ENCODE measurements around the gene ROR2.

DNA sequence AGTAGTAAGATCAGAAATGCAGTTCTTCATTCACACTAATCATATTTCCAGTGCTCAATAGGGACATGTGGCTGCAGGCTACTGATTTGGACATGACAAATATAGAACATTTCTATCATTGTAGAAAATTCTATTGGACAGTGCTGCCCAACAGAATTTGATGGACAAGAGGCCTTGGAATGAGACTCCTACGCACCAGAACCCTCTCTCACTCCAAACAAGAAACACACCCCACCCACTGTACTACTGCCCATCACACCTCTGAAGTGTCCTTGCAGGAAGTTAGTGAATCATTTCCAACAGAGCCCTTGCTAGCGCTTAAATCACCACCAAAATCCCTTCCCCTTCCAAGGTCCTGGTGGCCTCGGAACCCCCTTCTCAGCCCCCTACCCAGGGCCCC lies 66.5 kb downstream of the ROR2 start:
- TF ChIP-seq, protein P1, sequence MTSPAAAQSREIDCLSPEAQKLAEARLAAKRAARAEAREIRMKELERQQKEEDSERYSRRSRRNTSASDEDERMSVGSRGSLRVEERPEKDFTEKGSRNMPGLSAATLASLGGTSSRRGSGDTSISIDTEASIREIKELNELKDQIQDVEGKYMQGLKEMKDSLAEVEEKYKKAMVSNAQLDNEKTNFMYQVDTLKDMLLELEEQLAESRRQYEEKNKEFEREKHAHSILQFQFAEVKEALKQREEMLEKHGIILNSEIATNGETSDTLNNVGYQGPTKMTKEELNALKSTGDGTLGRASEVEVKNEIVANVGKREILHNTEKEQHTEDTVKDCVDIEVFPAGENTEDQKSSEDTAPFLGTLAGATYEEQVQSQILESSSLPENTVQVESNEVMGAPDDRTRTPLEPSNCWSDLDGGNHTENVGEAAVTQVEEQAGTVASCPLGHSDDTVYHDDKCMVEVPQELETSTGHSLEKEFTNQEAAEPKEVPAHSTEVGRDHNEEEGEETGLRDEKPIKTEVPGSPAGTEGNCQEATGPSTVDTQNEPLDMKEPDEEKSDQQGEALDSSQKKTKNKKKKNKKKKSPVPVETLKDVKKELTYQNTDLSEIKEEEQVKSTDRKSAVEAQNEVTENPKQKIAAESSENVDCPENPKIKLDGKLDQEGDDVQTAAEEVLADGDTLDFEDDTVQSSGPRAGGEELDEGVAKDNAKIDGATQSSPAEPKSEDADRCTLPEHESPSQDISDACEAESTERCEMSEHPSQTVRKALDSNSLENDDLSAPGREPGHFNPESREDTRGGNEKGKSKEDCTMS (CRISPR knock-in tag; conservative IDR thresholded peaks at IDR 0.05): no peak
- TF ChIP-seq POLR2AphosphoS2 (IDR thresholded peaks at IDR 0.05; ENCODE audit: low read depth, low read length): no peak
- no peak for TF ChIP-seq ELF4 (CRISPR knock-in tag; IDR thresholded peaks at IDR 0.05; ENCODE audit: borderline replicate concordance)
- no peak for TF ChIP-seq NFE2L2 (IDR thresholded peaks at IDR 0.05; ENCODE audit: low read length)
- no peak for TF ChIP-seq ASH2L (IDR thresholded peaks at IDR 0.05; ENCODE audit: insufficient read length, low read depth, low read length)
- no peak for TF ChIP-seq ZNF777 (CRISPR knock-in tag; IDR thresholded peaks at IDR 0.05)
- TF ChIP-seq, protein P2, sequence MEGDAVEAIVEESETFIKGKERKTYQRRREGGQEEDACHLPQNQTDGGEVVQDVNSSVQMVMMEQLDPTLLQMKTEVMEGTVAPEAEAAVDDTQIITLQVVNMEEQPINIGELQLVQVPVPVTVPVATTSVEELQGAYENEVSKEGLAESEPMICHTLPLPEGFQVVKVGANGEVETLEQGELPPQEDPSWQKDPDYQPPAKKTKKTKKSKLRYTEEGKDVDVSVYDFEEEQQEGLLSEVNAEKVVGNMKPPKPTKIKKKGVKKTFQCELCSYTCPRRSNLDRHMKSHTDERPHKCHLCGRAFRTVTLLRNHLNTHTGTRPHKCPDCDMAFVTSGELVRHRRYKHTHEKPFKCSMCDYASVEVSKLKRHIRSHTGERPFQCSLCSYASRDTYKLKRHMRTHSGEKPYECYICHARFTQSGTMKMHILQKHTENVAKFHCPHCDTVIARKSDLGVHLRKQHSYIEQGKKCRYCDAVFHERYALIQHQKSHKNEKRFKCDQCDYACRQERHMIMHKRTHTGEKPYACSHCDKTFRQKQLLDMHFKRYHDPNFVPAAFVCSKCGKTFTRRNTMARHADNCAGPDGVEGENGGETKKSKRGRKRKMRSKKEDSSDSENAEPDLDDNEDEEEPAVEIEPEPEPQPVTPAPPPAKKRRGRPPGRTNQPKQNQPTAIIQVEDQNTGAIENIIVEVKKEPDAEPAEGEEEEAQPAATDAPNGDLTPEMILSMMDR (CRISPR knock-in tag; IDR thresholded peaks at IDR 0.05): no peak
- TF ChIP-seq ZFP62 (CRISPR knock-in tag; IDR thresholded peaks at IDR 0.05): no peak
- no peak for TF ChIP-seq KDM5B (CRISPR knock-in tag; IDR thresholded peaks at IDR 0.05; ENCODE audit: borderline replicate concordance)
- TF ChIP-seq ERF (CRISPR knock-in tag; IDR thresholded peaks at IDR 0.05): no peak
